Measurements from ENCODE around the gene ACOXL.

The ACOXL gene

DNA sequence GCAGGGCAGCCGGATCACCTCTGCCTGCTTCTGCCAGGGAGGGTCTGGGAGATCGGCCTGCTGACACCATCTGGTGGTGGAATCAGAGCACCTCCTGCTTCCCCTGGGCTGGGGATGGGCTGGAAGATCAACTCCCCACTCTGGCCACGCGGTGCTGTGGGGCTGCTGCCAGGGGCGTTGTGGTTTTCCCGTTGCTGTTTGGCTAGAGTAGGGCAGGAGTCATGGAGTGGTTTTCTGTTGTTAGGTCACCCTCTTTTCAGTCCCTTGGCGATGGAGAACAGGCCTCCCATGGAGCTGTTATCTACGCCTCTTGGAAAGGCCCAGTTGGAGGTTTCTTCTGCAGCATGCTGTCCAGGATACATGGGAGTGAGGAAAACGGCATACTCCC lies 403.5 kb downstream of the ACOXL start:
- CTCF ChIA-PET, result interaction anchor here (1.0 kb wide), 1 partner anchor 15 kb away, joined by 3 read pairs; the partner anchor contains the start of gene BCL2L11
- TF ChIP-seq, protein P1, sequence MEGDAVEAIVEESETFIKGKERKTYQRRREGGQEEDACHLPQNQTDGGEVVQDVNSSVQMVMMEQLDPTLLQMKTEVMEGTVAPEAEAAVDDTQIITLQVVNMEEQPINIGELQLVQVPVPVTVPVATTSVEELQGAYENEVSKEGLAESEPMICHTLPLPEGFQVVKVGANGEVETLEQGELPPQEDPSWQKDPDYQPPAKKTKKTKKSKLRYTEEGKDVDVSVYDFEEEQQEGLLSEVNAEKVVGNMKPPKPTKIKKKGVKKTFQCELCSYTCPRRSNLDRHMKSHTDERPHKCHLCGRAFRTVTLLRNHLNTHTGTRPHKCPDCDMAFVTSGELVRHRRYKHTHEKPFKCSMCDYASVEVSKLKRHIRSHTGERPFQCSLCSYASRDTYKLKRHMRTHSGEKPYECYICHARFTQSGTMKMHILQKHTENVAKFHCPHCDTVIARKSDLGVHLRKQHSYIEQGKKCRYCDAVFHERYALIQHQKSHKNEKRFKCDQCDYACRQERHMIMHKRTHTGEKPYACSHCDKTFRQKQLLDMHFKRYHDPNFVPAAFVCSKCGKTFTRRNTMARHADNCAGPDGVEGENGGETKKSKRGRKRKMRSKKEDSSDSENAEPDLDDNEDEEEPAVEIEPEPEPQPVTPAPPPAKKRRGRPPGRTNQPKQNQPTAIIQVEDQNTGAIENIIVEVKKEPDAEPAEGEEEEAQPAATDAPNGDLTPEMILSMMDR (IDR thresholded peaks at IDR 0.05; ENCODE audit: insufficient read depth, low read length, missing control alignments), result no peak
- POLR2A ChIA-PET, result no interaction called here

DNA sequence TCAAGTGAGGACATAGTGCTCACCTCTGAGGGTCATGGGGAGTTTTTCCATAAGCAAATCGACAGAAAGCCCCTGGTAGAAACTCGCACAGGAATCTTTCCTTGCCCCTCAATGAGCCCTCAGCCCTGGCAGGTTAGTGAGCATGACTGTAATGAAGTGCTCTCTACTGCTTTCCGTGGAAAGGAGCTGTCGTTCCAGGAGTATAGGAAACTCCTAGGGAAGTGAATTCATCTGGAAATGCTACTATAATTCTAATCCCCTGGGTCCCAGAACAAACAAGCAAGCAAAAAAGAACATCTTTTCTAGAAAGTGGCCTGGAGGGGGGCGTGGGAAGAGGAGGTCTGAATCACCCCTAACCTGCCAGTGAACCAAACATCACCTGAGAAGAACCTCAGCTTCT lies 406.5 kb downstream of the ACOXL start:
- DNase-seq (ENCODE audit: low read depth, low spot score), result no peak
- POLR2A ChIA-PET, result no interaction called here
- no peak overlapping the region for H3K4me3 ChIP-seq (ENCODE audit: low read depth, low read length)
- TF ChIP-seq, protein P1 (IDR thresholded peaks at IDR 0.05; ENCODE audit: insufficient read depth, low read length, missing control alignments), result no peak
- CTCF ChIA-PET, result no interaction called here

More for the DNA sequence above, 403.5 kb downstream of the ACOXL start:
- H3K4me3 ChIP-seq (ENCODE audit: low read depth, low read length), result no peak overlapping the region
- no peak for DNase-seq (ENCODE audit: low read depth, low spot score)

DNA sequence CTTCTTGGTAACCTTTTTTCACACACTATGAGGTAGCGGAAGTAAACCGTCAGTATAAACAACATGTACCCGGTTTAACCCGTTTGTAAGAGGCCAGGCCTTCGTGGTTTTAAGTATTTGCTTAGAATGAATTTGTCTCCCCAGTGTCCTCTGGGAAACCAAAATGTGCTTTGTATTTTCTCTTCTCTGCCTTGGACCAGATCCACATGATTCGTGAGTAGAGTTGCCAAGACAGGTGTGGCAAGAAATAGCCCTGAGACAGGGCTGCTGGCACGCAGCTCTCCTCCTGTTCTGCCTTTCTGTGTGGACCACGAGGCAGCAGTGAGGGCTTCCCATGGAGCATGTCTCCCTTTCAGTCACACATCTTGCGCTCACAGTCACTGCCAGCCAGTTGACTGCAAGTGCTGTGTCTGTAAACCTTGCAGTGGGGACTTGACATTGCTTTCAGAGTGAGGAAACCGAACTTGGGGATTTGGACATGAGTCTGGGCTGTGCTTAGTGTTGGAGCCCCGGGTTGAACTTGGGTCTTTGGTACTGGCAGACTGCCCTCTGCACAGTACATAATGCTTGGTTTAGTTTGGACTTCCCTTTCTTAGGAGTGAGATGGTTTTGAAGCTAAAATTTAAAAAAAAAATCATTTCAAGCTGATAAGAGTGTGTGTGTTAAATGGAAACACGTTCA lies 407.4 kb downstream of the ACOXL start:
- CTCF ChIA-PET, result interaction anchor here (0.7 kb wide), 1 partner anchor 9 kb away, joined by 3 read pairs; no protein-coding TSS in a partner anchor
- no peak for DNase-seq (ENCODE audit: low read depth, low spot score)
- POLR2A ChIA-PET, result no interaction called here
- TF ChIP-seq, protein P1 (IDR thresholded peaks at IDR 0.05; ENCODE audit: insufficient read depth, low read length, missing control alignments), result no peak
- no peak overlapping the region for H3K4me3 ChIP-seq (ENCODE audit: low read depth, low read length)

DNA sequence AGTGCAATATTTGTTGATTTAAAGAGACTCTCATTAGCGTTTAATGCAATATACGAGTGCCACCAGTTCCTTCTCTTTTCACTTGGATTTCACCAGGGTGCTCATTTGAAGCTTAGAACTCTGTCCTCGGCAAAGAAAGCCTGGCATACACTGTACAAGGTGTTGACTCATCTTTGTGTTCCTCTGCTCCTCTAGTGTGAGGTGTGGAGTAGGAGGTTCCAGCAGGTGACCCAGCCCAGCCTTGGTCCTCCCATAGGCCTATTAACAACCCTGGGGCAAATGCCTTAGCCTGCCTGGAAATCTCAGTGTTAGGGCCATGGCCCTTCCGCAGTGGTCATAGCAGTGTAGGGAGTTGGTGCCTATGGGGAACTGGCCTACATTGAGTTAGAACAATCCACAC lies 408.4 kb downstream of the ACOXL start:
- H3K4me3 ChIP-seq (ENCODE audit: low read depth, low read length), result no peak overlapping the region
- DNase-seq (ENCODE audit: low read depth, low spot score), result no peak
- CTCF ChIA-PET, result no interaction called here
- POLR2A ChIA-PET, result no interaction called here
- TF ChIP-seq, protein P1 (IDR thresholded peaks at IDR 0.05; ENCODE audit: insufficient read depth, low read length, missing control alignments), result no peak

DNA sequence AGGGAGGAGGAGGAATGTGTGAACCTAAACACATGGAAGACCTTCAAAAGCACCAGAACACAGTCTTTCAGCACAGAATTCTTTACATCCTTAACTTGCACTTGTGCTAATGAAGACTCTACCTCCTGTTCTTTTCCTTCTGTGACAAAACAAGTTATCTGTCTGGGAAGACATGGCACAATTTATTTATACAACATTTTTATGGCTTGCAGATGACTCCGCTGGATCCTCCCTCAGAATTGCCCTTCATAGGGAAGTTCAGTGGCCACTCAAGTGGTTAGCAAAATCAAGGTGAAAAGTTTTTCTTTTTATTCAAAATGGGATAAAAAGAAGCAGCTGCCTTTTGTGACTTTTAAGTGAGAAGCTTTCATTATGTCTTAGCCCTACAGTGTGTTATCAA lies 409.7 kb downstream of the ACOXL start:
- H3K4me3 ChIP-seq (ENCODE audit: low read depth, low read length), result no peak overlapping the region
- TF ChIP-seq, protein P1 (IDR thresholded peaks at IDR 0.05; ENCODE audit: insufficient read depth, low read length, missing control alignments), result no peak
- POLR2A ChIA-PET, result no interaction called here
- CTCF ChIA-PET, result interaction anchor here (1.5 kb wide), 1 partner anchor 18 kb away, joined by 5 read pairs; no protein-coding TSS in a partner anchor
- DNase-seq (ENCODE audit: low read depth, low spot score), result no peak

DNA sequence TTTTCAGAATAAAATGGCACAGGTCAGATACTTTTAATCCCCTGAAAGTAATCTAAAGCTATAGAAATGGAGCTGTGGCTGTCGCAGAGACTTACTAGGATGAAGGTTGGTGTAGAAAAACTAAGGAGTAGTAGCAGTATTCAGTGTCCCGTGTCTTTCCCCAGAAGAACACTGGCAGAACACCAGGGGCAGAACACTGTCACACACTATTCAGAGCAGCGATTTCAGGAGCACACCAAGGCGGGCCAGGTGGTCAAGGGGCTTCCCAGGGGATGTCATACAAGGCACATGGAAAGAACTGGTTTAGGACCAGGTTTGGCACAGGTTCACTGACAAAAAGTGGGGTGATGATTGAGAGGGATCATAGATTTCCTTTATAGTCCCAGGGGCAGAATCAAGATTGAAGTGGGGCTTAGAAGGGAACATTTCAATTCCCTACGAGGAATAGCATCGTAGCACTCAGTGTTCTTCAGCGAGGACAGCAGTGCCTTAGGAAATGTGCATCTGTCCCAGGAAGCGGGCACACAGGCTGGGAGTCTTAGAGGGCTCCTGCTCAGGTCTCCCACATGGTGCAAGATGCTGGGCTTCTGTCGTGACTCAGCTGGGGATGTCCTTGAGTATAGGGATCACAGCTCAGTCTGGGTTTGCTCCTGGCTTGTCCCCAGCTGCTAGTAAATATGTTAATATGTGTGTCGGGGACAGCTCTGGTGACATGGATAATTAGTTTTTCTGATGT lies 410.9 kb downstream of the ACOXL start:
- CTCF ChIA-PET, result interaction anchor here (0.6 to 1.5 kb wide), 4 partner anchors 11 to 19 kb away, joined by 3 to 5 read pairs (median 4); no protein-coding TSS in a partner anchor
- H3K4me3 ChIP-seq (ENCODE audit: low read depth, low read length), result no peak overlapping the region
- POLR2A ChIA-PET, result no interaction called here

More for the DNA sequence above, 410.9 kb downstream of the ACOXL start:
- TF ChIP-seq, protein P1 (IDR thresholded peaks at IDR 0.05; ENCODE audit: insufficient read depth, low read length, missing control alignments), result no peak
- DNase-seq (ENCODE audit: low read depth, low spot score), result no peak

Measured in AG04449 (cell line).